HepG2 (cell line): ENCODE data around the gene CDK5RAP2. TPM values are rescaled to one million over a fixed set of nuclear protein-coding genes. Genes with fewer than 3 reads are reported as not detected.

ENCODE experiments used
- ATAC-seq: fragments of 200-7000 bp; cut with Tn5 transposase; 3 replicates; pipeline ENCODE4 v1.9.1; 2020; ENCODE audit warnings: mild to moderate bottlenecking, moderate library complexity
- BruUV-seq: library from RNA; stranded (reverse); fragments of 400-500 nt; replicated peaks from 2 replicates; lab custom pipeline; 2021; lab: Mats Ljungman, UMichigan
- CTCF ChIA-PET: fragments of 300-600 bp; formaldehyde crosslinking; extraction: SDS; loops from one replicate; lab custom pipeline; 2021; ENCODE audit warnings: low total read pairs, inconsistent platforms, low intra/inter-chr PET ratio; lab: Yijun Ruan, JAX
- POLR2A ChIA-PET: fragments of 350-600 bp; sonication (Branson Sonifier 250); formaldehyde crosslinking; loops from one replicate; lab custom pipeline; 2020; ENCODE audit warnings: antibody characterized with exemption, inconsistent platforms; lab: Yijun Ruan, JAX
- DNase-seq: peaks from one replicate; pipeline ENCODE4 v3.0.0-alpha.2; 2015; ENCODE audit warnings: low spot score
- FAIRE-seq: peaks from 3 replicates; lab custom pipeline; 2011; peaks lifted over from hg19 to GRCh38; lab: Jason Lieb, UNC
- H2AFZ ChIP-seq: one replicate; pipeline ENCODE4 v1.6.1; 2011; ENCODE audit warnings: low read length, inconsistent platforms
- H3K27ac ChIP-seq: fragments of 300-600 bp; 3 replicates; pipeline ENCODE4 v1.8.0; 2011; ENCODE audit warnings: mixed run types, mild to moderate bottlenecking, mixed read lengths, low read length, inconsistent platforms; ENCODE audit not compliant: insufficient read depth; ENCODE audit errors: extremely low read length
- H3K27me3 ChIP-seq, 2 experiments: fragments of 200-600 bp in 1 of 2; 2 replicates in 1 of 2; 3 replicates in 1 of 2; pipeline versions ENCODE4 v1.6.0 to v1.8.0; 2011; ENCODE audit warnings: low read length in 2 of 2, mild to moderate bottlenecking in 2 of 2, moderate library complexity in 2 of 2, inconsistent platforms in 1 of 2; ENCODE audit not compliant: insufficient read depth in 2 of 2, control insufficient read depth in 1 of 2
- H3K36me3 ChIP-seq, 2 experiments: fragments of 200-600 bp in 1 of 2; replicated peaks in 1 of 2; 2 replicates in 1 of 2; 3 replicates in 1 of 2; pipeline versions ENCODE4 v1.5.1 to v1.8.0; 2011; ENCODE audit warnings: low read length in 2 of 2, inconsistent platforms in 1 of 2; ENCODE audit not compliant: insufficient read depth in 2 of 2, control insufficient read depth in 1 of 2
- H3K4me1 ChIP-seq: 2 replicates; pipeline ENCODE4 v1.5.1; 2012; ENCODE audit warnings: low read length, inconsistent platforms; ENCODE audit not compliant: insufficient read depth
- H3K4me2 ChIP-seq: 2 replicates; pipeline ENCODE4 v1.6.0; 2011; ENCODE audit warnings: low read depth, low read length, inconsistent platforms
- H3K4me3 ChIP-seq, 3 experiments: fragments of 200-600 bp in 1 of 3; sonication (generic), shearing (Covaris generic) in 1 of 3; replicated peaks in 1 of 3; 2 replicates each; pipeline ENCODE4 v1.5.1; 2011 to 2016; ENCODE audit warnings: low read length in 3 of 3, inconsistent platforms in 2 of 3, low read depth in 2 of 3, mild to moderate bottlenecking in 2 of 3, control low read depth in 1 of 3, mixed read lengths in 1 of 3; ENCODE audit not compliant: insufficient read depth in 1 of 3
- H3K79me2 ChIP-seq: one replicate; pipeline ENCODE4 v1.6.1; 2011; ENCODE audit warnings: low read length, inconsistent platforms; ENCODE audit not compliant: insufficient read depth
- H3K9ac ChIP-seq: 2 replicates; pipeline ENCODE4 v1.6.0; 2011; ENCODE audit warnings: mild to moderate bottlenecking, low read depth, low read length, inconsistent platforms; ENCODE audit not compliant: insufficient read depth
- H3K9me3 ChIP-seq: 2 replicates; pipeline ENCODE4 v1.5.1; 2012; ENCODE audit warnings: mild to moderate bottlenecking, low read length
- H4K20me1 ChIP-seq: 2 replicates; pipeline ENCODE4 v1.6.0; 2011; ENCODE audit warnings: inconsistent platforms, mild to moderate bottlenecking, low read length, moderate library complexity; ENCODE audit not compliant: insufficient read depth
- GATAD1 ChIP-seq: IDR thresholded peaks from 2 replicates; pipeline ENCODE4 v1.6.1; 2016; ENCODE audit warnings: missing genetic modification reagents, missing compliant biosample characterization
- MTF2 ChIP-seq: sonication (generic); formaldehyde crosslinking; IDR thresholded peaks from 2 replicates; pipeline ENCODE4 v1.5.0; 2020; ENCODE audit warnings: missing genetic modification reagents, borderline replicate concordance
- SETDB1 ChIP-seq: sonication (generic); formaldehyde crosslinking; IDR thresholded peaks from 2 replicates; pipeline ENCODE4 v1.5.1; 2020; ENCODE audit warnings: missing genetic modification reagents, mild to moderate bottlenecking, borderline replicate concordance
- ZFP91 ChIP-seq: sonication (generic); formaldehyde crosslinking; IDR thresholded peaks from 2 replicates; pipeline ENCODE4 v1.9.0; 2022; ENCODE audit warnings: missing genetic modification reagents, mild to moderate bottlenecking, borderline replicate concordance
- ZNF335 ChIP-seq: sonication (generic); formaldehyde crosslinking; IDR thresholded peaks from 2 replicates; pipeline ENCODE4 v1.4.0; 2020; ENCODE audit warnings: missing genetic modification reagents
- WGBS: methylation state at CpG from one replicate; pipeline ENCODE4 v1.1.6; 2017; ENCODE audit warnings: low lambda C conversion rate; 5-methylcytosine and 5-hydroxymethylcytosine counted together
- in situ Hi-C: cut with HindIII; loops from 2 replicates; pipeline ENCODE4 v1.10.0; 2017; ENCODE audit warnings: low pct_unique_long_range_greater_than_20kb; ENCODE audit not compliant: extremely low pct_ligation_motif_present
- intact Hi-C: fragments of 100-400 bp; cut with micrococcal nuclease; formaldehyde crosslinking; loops from one replicate; pipeline ENCODE4 v1.10.0; 2022; ENCODE audit not compliant: unreplicated experiment
- polyA plus RNA-seq, 8 experiments: library from polyadenylated mRNA; depleted of rRNA in 3 of 8; stranded (reverse) in 7 of 8; unstranded in 1 of 8; fragments of >200 nt; fragmentation: Illumina TruSeq in 4 of 8; extraction: Trizol in 4 of 8; gene quantifications; 2 replicates each; pipeline versions ENCODE4 v1.2.1 to v1.2.3, GENCODE V29; 2011 to 2016; ENCODE audit warnings: low read depth in 4 of 8, missing spikeins in 1 of 8, mixed read lengths in 1 of 8; ENCODE audit not compliant: insufficient read depth in 1 of 8
- total RNA-seq, 5 experiments: library from RNA; depleted of rRNA; stranded (reverse); fragments of >200 nt; fragmentation: Illumina TruSeq; extraction: Trizol; gene quantifications; 2 replicates each; pipeline ENCODE4 v1.2.3, GENCODE V29; 2016; ENCODE audit warnings: low read depth in 1 of 5
- TF ChIP-seq, protein P1 (sequence below): sonication (generic); formaldehyde crosslinking; conservative IDR thresholded peaks from 2 replicates; pipeline ENCODE4 v1.4.0; 2020; ENCODE audit warnings: missing genetic modification reagents

CDK5RAP2 gene
- total and polyA plus RNA-seq, 2 of the 13 experiments (the other 11 are each of a cell fraction or from before 2014, with no cell fraction given), result 31.8 to 42.2 TPM

GRCh38 chr9:120522558-120522957 lies 57.4 kb downstream of the CDK5RAP2 start:
- Histone ChIP-seq H3K27ac (no peak overlapping the region), H3K4me1 (no peaks in the 10 kb centered on the region)
- intact Hi-C loops, result no loop called here
- TF ChIP-seq ZFP91 (CRISPR knock-in tag), result no peak
- no peak for TF ChIP-seq SETDB1 (CRISPR knock-in tag)
- TF ChIP-seq MTF2 (CRISPR knock-in tag), result no peak
- TF ChIP-seq, protein P1, sequence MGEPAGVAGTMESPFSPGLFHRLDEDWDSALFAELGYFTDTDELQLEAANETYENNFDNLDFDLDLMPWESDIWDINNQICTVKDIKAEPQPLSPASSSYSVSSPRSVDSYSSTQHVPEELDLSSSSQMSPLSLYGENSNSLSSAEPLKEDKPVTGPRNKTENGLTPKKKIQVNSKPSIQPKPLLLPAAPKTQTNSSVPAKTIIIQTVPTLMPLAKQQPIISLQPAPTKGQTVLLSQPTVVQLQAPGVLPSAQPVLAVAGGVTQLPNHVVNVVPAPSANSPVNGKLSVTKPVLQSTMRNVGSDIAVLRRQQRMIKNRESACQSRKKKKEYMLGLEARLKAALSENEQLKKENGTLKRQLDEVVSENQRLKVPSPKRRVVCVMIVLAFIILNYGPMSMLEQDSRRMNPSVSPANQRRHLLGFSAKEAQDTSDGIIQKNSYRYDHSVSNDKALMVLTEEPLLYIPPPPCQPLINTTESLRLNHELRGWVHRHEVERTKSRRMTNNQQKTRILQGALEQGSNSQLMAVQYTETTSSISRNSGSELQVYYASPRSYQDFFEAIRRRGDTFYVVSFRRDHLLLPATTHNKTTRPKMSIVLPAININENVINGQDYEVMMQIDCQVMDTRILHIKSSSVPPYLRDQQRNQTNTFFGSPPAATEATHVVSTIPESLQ (CRISPR knock-in tag), result no peak
- no peak for TF ChIP-seq GATAD1
- no peak for TF ChIP-seq ZNF335 (CRISPR knock-in tag)
- TF ChIP-seq, all 625 proteins: peak for 0
- Histone ChIP-seq H3K36me3 (peaks cover 29 to 76% of the 10 kb centered on the region in 2 experiments), H3K9ac (no peak overlapping the region), H4K20me1 (no peaks in the 10 kb centered on the region), H3K9me3 (no peaks in the 10 kb centered on the region), H3K4me3 (no peak overlapping the region), H3K79me2 (no peaks in the 10 kb centered on the region), H3K4me2 (no peak overlapping the region), H2AFZ (no peak overlapping the region), H3K27me3 (no peaks in the 10 kb centered on the region)
- FAIRE-seq (no peak), DNase-seq (no peak), ATAC-seq (no peak)
- no TSS peak for BruUV-seq
- POLR2A ChIA-PET, result no interaction called here
- 100% methylated on average over 1 of the region's 1 CpG for WGBS
- in situ Hi-C loops, result no loop called here
- CTCF ChIA-PET, result no interaction called here
